GM18873 (cell line): ENCODE data around the gene CAMK1D.

ENCODE experiments used
- ATAC-seq: cut with Tn5 transposase; IDR thresholded peaks from one replicate; pipeline ENCODE4 v1.9.1; 2021; ENCODE audit warnings: mild to moderate bottlenecking, moderate library complexity, moderate number of reproducible peaks; ENCODE audit not compliant: unreplicated experiment, low FRiP score

The CAMK1D gene

GRCh38 chr10:12638103-12638502 is 288.8 kb downstream of the CAMK1D start:
- ATAC-seq, result no peak

GRCh38 chr10:12638781-12639180 is 289.4 kb downstream of the CAMK1D start:
- ATAC-seq, result no peak

DNA sequence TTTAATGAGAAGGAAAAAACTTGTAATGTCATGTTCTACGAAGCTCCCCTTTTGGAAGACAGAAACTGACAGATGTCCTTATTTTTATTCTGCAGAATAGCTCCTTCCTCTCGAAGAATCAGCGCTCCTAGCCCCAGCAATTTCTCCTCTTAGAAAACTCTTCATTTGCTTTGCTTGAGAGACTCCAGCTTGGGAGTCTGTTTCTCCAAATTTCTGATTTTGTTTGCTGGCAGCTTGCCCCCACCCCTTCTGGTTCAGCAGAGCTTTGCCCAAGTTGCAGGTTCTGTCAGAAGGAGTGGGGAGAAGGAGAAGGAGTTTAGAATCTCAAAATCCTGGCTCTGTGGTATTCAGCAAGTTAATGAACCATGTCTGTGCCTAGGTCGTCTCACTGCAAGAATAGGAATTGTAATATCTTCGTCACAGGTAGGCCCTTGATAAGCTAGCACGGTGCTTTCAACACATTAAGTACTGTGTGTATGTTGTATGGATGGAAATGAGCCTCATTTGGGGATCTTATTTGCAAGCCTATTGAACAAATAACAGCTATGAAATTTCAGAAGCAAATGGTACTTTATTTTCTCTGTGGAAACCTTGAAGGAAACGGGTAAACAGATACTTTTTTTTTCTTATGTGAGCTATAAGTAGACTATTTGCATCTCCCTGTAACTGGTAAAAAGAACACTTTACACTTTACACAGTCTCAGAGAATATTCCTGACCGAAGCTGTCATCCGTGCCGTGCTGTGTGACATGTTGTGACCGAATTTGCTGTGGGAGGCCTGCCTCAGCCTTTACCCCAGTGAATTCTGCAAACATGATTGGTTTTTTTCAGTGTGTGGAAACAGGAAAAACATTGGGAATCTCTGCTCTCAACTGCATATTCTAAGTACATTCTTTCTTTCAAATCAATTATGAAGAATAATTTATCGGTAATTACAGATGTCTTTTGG is 290.9 kb downstream of the CAMK1D start:
- ATAC-seq, result no peak

- no peak for ATAC-seq
These were observed 292.7 kb downstream of the CAMK1D start for GRCh38 chr10:12642036-12642435.

DNA sequence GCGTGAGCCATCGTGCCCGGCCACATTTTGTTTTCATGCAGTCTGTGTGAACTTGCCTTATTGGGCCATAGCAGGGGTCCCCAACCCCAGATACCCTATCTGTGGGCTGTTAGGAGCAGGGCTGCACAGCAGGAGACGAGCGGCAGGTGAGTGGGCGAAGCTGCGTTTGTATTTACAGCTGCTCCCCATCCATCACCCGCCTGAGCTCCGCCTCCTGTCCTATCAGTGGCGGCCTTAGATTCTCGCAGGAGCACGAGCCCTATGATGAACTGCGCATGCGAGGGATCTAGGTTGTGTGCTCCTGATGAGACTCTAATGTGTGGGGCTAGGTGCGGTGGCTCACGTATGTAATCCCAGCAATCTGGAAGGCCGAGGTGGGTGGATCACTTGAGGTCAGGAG is 293.9 kb downstream of the CAMK1D start:
- no peak for ATAC-seq

DNA sequence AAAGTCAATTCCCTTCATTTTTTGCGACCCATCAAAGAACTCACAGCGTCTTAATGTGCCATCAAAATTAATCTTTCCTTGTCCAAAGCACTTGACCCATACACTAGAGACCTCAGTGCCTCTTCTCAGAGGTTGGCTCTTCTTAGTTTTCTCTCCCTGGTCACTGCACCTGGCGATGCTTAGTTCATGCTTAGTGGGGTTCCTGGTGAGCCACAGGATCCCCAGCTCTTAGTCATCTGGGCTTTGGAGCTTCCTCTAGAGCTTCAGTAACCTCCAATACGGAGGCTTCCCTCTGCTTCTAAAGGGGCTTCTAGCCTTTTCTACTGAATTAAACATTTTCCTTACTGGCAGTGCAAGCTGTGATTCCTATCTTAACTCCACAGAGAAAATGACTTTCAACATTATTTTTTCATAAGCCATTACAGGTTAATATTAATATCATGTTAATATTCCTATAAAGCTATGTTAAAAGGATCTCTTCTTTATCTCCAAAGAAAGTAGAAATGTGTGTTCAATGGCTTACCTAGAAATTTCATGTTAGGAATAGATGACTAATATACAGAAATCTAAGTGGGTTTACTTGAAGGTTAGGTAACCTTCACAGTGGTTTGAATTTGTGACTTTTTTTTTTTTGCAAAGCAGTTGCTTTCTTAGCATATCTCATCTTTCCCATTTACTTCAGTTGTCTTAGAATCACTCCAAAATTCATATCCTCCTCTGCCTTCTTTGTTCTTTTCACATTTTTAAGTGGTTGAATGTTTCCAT is 295.2 kb downstream of the CAMK1D start:
- no peak for ATAC-seq

- ATAC-seq, result no peak
These were observed 296.1 kb downstream of the CAMK1D start for GRCh38 chr10:12645449-12645848.

- ATAC-seq, result no peak
These were observed 299.8 kb downstream of the CAMK1D start for GRCh38 chr10:12649012-12649584.

DNA sequence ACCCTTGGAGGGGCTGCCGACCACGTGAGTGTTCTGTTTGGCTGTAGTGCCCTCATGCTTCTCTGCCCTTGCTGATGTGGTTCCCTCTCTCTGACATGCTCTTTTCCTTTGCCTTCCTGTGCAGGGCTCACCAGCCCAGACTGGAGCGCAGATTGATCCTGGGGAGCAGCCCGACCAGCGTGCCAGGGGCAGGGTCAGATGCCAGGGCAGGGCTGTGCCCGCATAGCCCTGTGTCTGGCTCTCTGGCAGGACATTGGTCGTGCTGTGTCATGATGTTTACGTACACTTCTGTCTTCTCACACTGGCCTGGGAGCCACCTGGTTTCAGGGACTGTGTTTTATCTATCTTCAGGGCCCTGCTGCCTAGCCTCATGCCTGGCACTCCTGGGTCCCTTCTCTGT is 300.8 kb downstream of the CAMK1D start:
- no peak for ATAC-seq

DNA sequence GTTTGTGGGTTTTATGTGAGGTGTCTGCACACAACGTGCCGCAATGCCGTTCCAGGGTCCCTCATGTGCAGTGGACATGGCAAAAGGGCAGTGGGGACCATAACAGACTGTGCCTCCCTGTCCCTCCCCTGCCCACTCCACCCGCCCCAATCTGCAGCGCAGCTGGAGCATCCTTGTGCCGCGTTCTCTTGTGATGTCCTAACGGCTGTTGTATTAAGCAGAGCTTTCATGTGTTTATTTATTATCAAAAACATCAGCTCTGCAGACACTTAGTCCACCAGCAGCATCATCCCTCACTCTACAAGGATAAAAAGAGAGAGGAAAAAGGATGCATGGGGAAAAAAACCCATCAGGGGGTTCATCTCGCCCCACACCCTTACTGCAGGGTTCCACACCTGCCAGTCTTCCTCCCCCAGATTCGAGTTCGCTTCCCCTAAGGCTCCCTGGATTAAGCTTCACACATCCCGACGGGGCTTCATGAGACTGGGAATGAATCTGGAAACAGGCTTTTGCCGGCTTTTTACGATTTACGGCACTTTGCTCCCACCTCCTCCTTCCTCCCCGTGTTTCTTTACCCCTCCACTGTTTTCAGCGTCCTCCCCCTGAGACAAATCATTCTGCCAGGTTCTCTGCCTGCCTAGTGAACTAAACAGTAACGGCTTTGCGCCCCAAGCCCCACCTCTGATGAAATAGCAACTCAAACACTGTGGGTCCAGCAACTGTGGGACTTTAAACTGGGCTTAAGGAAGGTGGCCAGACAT is 301.4 kb downstream of the CAMK1D start:
- no peak for ATAC-seq

GRCh38 chr10:12655940-12656339 is 306.6 kb downstream of the CAMK1D start:
- ATAC-seq, result no peak

GRCh38 chr10:12656518-12657142 is 307.3 kb downstream of the CAMK1D start:
- no peak for ATAC-seq

DNA sequence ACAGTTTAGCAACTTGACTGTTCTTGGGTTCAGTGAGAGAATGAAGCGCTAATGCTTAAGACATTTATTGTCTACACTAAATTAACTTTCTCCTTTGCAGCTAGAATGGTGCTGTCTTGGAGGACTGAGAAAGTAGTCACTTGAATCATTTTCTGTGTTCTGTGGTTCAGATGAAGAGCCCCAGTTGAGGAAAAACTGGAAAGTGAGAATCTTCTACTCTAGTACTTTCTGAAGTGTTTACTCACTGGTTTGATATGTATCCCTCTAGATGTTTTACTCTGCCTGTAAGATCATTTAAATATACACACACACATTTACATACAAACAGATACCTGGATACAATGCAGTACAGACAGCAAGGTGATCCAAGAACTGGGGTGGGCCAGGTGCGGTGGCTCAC is 308.1 kb downstream of the CAMK1D start:
- ATAC-seq, result no peak

DNA sequence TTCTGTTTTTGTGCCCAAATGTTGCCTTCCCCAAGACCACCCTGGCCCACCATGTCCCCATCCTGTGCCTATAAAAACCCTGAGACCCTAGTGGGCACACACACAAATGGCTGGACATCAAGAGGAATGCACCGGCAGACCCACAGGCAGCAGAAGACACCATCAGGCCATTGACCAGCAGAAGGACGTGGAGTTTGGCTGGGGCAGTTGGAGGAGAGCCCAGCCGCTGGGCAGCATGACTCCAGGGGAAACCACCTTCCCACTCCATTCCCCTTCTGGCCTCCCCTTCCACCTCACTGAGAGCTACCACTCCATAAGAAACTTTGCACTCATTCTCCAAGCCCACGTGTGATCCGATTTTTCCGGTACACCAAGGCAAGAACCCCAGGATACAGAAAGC is 309.2 kb downstream of the CAMK1D start:
- no peak for ATAC-seq

DNA sequence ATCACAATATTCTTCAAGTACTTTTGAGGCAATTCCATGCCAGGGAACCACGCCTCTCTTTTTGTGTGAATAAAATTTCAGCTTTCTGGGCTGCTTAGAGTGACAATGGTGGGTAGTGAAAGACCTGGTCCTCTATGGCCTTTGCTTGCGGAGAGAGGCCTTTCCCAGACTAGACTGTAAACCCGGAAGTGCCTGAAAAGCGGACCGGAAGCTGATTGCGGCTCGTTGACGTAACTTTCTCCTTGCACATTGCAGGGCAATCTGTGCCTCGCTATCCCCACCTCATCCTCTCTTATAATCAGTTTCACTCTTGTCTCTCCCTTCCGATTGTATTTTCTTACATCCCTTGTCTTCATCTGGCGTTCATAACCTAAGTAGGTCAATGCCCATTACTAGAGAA is 310.4 kb downstream of the CAMK1D start:
- no peak for ATAC-seq

GRCh38 chr10:12660812-12661211 is 311.5 kb downstream of the CAMK1D start:
- no peak for ATAC-seq

DNA sequence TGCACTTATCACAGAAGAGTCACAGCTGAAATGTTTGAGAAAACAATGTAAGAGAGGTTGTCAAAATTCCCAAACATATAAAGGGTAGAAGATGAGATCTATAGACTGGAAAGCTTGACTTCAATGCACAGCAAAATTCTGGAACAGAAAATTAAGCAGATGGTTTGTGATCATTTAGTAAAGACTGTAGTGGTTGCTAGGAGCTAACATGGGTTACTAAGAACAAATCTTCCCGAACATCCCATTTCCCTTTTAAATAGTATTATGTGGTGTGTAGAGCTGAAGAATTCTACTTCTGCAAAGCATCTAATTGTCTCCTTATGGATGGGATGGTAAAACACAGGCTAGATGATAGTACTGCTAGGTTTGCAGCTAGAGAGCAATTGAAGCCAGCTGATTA is 312.3 kb downstream of the CAMK1D start:
- no peak for ATAC-seq

DNA sequence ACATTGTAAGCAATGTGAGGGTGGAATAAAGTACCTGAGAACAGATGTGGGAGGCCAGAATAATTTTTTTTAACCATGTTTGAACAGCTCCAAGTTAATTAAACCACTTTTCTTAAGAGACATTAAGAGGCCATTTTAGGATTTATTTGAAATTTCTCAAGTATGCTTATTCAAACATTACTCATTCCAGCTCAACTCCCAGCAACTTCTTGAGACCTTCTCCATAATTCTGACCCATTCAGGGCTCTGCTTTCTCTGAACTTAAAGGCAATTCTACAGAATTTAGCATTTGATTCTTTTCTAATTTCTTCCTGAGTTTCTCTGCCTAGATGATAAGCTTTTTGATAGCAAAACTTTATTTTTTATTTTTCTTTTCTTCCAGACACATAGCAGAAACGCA is 314.5 kb downstream of the CAMK1D start:
- ATAC-seq, result no peak

DNA sequence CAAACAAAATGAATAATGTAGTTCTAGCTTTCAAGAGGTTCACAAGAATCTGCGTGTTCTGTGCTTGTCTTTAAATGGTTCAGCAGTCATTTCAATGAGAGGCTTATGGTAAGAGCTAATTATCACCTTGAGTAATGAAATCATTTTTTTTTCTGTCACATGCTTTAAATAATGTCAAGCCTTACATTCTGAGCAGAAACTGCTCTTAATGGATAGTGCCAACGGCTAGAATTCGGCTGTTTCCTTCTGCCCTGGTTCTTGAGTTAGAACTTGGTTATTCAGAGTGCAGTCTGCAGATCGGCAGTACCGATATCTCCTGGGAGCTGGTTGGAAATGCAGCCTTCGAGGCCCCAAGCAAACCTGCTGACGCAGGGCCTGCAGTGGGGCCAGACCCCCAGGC is 316.2 kb downstream of the CAMK1D start:
- ATAC-seq, result no peak

DNA sequence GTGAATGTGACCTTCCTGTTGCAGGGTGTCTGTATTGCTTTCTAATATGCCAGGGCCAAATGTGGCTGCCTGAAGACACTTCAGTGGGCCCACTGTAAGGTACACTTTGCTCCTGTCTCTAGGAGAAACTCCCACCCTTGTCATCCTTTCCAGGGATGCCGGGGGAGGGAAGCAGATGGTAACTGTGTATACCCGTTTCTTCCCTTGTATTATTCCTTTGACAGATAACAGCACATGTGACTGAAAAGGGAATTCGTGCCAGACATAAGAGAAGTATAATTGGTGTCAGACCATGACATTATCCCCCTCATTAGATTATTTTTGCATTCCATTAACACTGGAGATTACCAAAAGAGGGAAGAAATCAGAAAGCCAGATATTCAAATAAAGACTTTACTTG is 317.7 kb downstream of the CAMK1D start:
- no peak for ATAC-seq
